Activated CD4-positive, CD25-positive, alpha-beta regulatory T cell treated with anti-CD3 and anti-CD28 coated beads, Interleukin-2, amount 50 U/mL, for 16 hours (primary cell): ENCODE data around the gene MYO1E.
"Not testable (repeated sequence)": the region's sequence is repeated elsewhere in the genome, so short reads cannot be mapped to it uniquely, and the experiment has no call there.

Source experiments
- DNase-seq: peaks from one replicate; pipeline ENCODE4 v3.0.0-alpha.2; 2020; ENCODE audit warnings: low read depth, low spot score

The MYO1E gene

DNA sequence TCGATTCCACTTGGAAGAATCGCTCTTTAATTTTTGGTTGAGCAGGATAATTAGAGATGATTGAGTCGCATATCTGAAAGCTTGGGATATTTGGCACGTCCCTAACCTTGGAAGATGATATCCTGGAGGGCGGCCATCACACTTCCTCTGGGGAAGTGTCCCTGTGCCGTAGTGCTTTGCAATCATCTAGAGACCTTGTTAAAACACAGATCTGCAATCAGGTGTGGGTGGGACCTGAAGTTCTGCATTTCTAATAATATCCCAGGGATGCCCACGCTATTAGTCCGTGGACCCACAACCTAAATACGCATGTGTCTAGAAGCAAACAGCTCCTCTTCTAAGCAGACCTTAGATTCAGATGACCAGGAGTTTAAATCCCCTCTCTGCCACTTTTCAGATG is 20.5 kb downstream of the MYO1E start:
- DNase-seq = no peak

DNA sequence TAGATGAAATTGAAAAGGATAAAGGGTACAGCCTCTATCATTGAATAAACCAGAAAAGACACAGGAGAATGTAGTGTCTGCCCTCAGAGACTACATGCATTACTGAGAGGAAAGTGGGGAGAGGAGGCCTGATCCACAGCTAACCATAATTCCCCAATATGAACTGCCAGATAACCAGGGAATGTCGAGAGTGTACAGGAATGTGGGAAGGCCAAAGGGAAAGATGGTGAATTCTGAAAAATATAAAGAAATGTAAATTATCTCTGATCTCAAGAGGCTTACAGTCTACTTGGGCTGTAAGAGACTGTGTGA is 22.3 kb downstream of the MYO1E start:
- DNase-seq = no peak

DNA sequence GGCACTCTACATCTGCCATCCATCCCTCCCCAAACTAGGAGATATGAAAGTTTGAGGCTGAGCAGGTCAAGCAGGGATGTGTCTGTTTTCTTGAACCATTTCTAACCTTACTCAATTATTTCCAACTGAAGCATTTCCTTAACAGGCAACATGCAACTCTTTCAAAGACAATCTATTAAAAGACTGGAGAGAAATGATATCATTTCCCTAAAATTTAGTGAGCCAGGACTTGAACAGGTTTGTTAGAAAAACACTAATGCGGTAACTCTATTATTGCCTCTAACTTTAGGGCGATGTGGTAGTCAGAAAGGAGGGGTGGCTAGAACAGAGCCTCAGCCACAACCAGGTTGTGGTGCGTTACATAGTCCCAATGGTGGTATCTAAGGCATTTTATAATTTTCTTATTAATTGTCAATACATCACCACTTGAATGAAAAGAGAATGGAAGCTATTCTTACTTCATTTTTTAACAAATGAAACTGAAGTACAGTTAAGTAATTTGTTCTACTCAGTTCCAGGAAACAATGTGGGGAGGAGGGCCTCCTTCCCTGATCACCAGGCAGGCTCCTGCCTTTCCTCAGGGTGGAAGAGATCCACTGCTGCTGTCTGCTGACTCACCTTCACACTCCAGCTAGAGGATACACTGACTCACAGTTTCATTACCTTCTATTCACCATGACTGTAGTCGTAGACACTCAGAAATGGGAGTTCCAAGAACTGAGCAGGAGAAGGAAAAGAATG is 22.8 kb downstream of the MYO1E start:
- no peak for DNase-seq

DNA sequence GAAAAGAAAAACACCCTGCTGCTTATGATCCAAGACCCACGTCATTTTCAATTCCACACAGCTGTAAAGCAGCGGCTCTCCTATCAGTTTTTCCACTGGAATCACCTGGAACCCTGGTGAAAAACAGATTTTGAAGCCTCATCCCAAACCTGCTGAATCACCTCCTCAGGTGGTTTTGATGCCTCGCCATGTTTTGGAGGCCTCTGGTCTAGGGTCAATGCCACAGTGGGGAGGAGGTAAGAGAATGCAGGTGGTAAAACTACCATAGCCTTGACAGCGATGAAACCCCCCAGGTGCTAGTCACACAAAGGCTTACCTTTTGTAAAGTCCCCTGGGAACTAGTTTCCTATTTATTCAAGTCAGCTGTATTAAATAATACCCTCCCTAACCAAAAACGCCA is 24.8 kb downstream of the MYO1E start:
- no peak for DNase-seq

DNA sequence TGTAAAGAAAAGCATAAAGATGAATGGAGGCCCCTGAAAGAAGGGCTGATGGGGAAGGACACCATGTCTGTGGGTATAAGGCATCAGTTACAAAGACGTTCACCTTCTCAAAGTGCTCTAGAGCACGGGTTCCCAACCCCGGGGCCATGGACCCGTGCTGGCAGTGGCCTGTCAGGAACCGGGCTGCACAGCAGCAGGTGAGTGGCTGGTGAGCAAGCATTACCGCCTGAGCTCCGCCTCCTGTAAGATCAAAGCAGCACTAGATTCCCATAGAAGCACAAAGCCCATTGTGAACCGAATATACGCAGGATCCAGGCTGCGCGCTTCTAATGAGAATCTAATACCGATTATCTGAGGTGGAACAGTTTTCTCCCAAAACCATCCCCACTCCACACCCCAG is 25.7 kb downstream of the MYO1E start:
- no peak for DNase-seq

DNA sequence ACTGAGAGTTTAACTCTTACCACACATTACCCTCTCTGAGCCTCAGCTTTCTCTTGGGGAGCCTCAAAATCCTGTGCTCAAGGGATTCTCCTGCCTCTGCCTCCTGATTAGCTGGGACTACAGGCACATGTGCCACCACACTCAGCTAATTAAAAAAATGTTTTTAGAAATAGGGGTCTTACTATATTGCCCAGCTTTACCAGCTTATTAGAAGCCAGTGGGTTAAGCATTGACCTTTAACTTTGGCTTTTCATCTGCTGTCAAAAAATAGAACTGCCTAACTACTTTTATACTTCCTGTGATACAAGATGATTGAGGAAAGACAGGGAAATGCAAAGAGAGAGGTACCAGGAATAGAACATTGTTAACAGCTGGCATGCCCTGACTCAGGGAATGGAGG is 27.3 kb downstream of the MYO1E start:
- DNase-seq = no peak

DNA sequence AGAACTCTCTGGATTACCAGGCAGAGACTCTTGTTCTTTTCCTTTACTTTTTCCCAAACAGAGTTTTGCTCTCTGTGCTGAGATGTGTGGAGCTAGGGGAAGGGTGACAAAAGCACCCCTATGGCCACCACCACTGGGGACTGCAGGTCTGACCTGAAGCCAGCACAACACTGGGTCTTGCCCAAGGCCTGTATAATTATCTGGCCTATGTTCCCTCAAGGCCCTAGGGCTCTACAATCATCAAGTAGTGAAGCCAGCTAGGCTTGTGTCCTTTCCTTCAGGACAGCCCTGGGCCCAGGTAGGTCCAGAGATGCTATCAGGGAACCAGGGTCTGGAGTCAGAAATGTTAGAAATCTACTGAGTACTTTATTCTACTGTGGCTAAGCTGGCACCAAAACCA is 28.4 kb downstream of the MYO1E start:
- no peak for DNase-seq

DNA sequence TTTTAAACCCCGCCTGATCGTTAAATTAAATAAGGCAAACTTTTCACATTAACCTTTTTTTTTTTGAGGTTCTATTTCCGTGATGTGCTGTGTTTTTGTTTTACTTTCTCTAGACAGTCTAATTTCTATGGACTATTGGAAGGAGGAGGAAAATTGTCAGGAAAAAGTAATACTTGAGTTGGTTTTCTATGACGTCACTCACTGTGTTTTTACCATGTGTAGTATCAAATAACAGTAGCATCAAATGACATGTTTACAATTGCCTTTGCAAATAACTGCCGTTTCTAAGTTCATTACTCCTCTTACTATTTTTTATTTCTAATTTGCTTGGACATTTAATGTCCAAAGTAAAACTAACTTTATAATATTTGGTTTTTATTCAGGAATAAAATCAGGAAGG is 32.3 kb downstream of the MYO1E start:
- DNase-seq = no peak

DNA sequence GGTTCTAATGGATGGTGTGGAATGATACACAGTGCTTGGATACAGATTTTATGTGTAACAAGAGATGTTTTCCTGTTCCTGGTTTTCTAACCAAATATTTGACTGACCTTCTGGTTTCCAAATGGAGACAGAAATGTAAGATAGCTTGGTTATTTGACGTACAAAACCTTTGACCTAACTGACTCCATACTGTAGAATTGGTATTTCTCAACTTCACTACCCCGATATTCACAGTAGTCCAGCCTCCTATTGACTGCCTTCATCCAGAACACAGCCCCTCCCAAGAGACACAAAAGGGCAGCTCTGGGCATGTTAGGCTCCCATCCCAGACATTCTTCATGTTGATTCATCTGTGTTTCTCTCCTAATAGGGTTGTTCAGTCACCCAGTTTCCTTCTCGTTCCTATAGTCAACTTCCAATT is 33.4 kb downstream of the MYO1E start:
- no peak for DNase-seq

DNA sequence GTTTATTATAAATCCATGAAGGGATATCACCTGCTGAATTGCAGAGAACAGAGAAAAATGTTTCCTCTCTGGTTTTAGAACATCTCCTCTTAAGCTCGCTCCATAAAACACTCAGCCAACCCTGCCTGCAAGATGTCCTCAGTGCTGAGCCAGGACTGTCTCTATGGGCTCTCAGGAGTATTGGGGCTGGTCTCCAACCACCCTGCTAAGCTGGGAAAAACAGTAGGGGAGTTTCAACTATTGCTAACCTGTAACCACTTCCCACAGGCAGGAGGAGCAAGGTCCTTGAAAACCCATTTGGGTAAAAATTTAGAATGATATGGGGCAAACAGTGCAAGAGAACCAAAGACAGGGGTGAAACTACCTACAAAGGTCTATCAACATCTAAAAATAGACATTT is 34.3 kb downstream of the MYO1E start:
- no peak for DNase-seq

DNA sequence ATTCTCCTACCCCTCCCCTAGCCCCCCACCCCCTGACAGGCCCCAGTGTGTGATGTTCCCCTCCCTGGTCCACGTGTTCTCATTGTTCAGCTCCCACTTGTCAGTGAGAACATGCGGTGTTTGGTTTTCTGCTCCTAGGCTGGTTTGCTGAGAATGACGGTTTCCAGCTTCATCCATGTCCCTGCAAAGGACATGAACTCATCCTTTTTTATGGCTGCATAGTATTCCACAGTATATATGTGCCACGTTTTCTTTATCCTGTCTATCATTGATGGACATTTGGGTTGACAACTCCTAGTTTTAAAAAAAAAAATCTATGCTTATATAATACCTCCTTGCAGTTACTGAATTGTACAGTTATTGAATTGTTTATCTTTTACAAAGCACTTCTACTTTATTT is 35.9 kb downstream of the MYO1E start:
- DNase-seq = not testable (repeated sequence)

DNA sequence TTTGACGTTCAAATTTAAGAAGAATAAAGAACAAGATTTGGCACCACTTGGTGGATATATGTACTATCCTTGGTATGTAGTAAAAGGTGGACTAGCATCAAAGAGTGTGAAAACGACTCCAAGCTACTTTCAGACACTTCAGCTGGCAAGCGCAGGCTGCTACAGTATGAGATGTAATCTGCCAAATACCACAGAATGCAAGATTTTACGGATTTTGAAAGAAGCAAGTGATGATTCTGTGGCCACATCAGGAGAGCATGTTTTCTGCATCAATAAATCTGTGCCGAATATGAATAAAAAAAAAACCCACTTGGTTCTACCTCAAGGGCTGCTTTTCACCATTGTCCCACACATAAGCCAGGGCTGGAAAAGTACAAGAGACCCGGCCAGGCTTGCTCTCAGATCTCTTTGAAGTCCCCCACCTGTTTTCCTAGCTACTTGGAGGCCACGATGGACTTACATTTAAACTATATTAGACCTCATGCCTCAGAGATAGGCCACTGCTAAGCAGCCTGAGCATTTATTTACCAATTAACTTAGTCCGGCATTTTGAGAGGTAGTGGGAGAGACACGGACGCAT is 37.4 kb downstream of the MYO1E start:
- DNase-seq = no peak

DNA sequence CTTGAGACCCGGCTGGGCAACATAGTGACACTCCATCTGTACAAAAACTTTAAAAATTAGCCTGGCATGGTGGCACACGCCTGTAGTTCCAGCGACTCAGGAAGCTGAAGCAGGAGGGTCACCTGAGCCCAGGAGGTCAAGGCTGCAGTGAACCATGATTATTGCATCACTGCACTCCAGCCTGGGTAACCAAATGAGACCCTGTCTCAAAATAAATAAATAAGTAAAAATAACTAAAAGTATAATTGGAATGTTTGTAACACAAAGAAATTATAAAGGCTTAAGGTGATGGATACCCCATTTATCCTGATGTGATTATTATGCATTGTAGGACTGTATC is 38.6 kb downstream of the MYO1E start:
- DNase-seq = no peak

DNA sequence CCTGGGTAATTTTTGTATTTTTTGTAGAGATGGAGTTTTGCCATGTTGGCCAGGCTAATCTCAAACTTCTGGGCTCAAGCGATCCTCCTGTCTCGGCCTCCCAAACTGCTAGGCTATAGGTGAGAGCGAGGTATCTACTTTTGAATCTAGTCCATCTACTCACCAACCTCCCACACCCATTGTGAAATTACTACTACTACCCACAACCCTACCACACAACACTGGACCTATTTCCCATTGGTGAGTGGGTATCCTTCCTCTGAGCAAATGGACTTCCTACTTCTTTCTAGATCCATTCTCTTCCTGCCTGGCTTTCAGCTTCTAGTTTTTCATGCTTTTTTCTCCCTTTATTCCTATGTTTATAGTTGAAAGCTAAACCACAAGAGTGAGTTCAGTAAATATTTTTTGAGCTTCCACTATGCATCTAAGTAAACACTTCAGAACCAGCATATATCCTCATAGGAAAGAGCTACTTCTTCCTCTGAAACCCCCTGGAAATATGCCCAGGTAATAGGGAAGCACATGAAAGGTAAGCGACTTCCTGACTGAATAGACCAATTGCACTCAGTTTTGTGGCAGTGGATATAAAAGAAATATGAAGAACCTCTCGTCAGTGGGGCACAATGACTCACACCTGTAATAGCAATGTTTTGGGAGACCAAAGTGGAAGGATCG is 39.1 kb downstream of the MYO1E start:
- DNase-seq = no peak

DNA sequence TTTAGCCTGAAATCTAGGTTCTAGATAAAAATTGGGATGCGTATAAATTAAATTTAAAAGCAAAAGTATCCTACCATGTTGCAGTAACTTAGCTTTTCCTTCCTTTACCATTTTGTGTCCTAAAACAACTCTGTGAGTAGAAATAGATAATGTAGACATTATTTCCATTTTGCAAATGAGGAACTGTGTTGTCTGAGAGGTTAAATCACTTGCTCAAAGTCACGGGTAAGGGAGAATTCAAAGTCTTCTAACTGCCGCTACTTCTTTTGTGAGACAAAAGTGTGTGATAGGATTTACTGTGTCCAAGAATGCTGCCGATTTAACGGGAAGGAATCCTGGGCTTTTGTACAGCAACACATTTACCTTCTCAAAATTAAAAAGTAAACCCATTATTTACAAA is 40.7 kb downstream of the MYO1E start:
- no peak for DNase-seq

DNA sequence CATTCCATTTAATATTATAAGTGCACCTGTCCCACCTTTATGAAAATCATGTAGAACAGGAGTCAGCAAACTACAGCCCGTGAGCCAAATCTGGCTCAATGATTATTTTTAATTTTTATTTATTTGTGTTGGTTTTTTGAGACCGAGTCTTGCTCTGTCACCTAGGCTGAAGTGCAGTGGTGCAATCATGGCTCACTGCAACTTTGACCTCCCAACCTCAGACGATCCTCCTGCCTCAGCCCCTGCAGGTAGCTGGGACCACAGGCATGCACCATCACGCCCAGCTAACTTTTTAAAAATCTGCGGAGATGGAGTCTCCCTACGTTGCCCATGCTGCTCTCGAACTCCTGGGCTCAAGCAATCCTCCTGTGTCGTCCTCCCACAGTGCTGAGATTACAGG is 42.0 kb downstream of the MYO1E start:
- DNase-seq = no peak

DNA sequence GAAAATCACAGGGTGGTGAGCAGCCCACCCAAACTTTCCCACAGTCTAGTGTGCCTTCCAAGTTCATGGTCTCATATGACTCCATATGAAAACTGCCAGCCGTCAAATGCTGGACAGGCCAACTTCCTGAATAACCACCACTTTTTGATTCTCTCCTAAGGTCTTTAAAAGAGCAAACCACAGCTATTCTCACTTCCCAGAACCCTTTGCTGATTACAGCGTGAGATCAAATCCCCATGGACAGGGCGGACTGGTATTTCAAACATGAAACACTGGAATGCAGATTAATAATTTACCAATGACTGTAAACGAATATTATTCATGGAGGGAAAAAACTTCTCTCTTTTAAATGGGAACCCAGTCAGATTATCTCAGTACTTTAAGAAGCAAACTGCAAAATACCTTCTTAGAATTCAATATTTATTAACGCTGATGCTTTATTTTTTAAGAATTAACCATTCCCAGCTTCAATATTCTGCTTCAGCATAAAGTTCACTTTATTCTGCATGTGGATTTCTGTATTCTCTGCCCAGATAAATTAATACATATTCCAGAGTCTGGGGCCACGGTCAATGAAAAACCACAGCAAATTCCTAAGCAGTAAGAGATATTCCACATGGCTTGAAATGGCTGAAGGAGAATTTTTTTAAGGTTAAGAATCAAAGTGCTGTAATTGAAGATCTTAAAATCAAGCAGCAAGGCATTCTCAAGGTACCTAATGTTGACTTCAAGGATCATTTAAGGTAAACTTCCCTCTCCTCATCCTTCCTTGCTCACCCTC is 42.9 kb downstream of the MYO1E start:
- DNase-seq = no peak

DNA sequence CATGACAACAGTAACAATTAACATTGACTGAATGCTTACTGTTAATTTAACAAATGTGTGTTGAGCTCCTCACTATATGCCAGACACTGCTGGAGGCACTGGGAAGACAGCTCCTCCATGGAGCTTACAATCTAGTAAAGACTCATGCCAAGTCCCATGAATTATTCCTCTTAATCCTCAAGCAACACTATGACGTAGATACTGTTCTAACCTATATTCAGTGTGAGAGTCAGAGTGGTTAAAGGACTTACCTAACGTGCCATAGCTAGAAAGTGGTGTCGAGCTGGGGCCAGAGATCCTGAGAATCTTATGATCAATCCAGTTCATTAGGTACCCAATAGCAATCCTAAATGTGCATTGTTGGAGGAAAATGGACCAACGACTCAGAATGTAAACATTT is 43.6 kb downstream of the MYO1E start:
- DNase-seq = no peak

DNA sequence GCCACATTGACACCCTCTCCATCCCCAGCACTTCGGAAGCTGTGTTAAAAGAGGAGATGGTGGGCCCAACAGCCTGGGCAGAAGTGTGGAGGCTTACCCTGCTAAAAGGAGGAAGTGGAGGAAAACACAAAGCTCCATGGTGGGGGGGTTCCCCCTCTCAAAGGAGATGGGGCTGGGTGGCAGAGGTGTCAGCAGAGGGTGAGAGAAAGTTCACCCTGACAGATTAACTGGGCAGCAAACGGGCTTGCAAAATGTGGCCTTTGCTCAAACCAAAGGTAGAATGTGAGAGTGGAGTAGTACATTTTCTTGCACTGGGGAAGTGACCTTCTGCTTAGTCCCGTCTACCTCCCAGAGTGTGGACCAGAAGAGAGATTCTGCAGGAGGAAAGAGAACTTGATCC is 44.7 kb downstream of the MYO1E start:
- DNase-seq = no peak

DNA sequence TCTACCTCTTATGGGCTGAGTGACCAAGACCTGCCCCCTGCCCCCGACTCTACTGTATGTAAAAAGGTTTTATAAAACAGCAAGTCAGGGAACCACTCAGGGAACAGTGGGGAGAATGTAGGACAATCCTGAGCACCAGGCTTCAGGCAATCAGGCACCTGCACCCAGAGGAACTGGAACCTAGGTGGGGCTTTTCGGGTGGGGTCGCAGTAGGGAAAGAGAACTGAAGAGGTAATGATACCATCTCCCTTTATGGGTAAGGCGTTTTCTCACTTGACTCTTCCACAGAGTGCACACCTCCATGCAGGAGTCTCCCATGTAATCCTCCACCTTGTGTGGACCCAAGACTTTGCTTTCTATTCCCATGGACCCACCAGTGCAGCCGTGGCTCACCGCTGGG is 45.8 kb downstream of the MYO1E start:
- DNase-seq = no peak

DNA sequence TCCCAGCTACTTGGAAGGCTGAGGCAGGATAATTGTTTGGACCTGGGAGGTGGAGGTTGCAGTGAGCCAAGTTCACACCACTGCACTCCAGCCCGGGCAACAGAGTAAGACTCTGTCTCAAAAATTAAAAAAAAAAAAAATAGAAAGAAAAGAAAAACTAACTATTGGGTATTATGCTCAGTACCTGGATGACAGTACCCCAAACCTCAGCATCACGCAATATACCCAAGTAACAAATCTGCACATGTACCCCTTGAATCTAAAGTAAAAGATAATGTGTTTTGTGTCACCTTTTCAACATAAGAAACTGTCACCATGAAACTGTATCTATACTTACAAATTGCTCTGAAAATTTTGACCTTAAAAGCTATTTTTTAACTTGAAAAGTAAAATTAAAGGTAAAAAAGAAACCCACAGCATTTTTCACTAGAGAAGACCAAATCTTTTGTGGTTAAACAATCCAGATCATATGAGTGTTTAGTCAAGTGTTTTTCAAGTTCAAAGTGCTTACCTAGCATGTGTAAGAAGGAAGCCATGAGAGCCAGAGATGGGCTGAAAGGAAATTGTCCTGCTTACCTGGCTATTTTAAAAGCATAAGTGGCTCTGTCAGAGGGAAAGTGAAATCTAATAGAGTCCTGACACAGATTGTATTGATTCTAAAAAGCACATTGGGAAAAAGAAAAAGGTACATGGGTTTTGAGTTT is 50.5 kb downstream of the MYO1E start:
- no peak for DNase-seq

DNA sequence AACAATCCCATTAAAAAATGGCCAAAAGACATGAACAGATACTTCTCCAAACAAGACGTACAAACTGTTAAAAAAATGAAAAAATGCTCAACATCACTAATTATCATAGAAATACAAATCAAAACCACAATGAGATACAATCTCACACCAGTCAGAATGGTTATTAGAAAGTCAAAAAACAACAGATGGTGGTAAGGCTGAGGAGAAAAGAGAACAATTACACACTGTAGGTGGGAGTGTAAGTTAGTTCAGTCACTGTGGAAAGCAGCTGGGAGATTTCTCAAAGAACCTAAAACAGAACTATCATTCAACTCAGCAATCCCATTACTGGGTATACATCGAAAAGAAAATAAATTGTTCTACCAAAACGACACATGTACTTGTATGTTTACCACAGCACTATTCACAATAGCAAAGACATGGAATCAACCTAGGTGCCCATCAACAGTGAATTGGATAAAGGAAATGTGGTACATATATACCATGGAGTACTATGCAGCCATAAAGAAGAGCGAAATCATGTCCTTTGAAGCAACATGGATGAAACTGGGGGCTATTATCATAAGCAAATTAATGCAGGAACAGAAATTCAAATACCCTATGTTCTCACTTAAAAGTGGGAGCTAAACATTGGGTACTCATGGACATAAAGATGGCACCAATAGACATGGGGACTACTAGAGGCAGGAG is 51.5 kb downstream of the MYO1E start:
- DNase-seq = no peak
